Measurements from ENCODE around the gene ZNF526.

Gene ZNF526

GRCh38 chr19:42224940-42225717 lies 5.0 kb downstream of the ZNF526 start:
- DNase-seq (ENCODE audit: low spot score) = no peak

GRCh38 chr19:42225718-42226292 lies 5.7 kb downstream of the ZNF526 start:
- DNase-seq (ENCODE audit: low spot score) = no peak

DNA sequence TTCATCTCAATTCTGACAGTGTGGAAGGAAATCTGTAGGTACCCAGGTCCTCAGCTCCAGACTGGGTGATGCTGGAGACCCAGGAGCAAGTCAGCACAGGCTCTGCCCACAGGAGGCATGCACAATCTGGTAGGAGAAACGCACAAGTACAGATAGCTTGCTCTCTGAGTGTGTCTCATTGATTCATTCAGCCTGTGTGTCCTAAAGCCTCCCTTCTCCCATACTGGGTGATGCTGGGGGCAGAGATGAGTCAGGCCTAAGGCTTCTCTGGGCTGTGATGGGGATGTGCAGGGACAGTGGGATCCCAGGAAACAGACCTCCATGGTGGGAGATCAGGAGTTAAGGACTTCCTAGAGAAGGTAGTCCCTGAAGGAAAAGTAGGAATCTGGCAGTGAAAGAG lies 6.8 kb downstream of the ZNF526 start:
- DNase-seq (ENCODE audit: low spot score) = no peak

DNA sequence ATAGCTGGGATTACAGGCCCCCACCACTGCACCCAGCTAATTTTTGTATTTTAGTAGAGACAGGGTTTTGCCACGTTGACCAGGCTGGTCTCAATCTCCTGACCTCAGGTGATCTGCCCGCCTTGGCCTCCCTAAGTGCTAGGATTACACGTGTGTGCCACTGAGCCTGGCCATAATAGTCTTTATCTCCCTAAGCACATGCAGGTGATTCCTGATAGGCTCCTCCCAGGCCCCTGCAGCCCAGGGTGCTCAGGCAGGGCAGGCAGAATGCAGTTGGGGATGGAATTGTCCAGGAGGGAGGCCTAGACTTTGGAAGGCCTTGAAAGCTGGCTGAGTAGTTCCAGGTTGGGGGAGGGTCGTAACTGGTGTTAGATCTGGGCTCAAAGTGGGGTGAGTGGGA lies 8.5 kb downstream of the ZNF526 start:
- no peak for DNase-seq (ENCODE audit: low spot score)

- no peak for DNase-seq (ENCODE audit: low spot score)
These were observed 9.3 kb downstream of the ZNF526 start for GRCh38 chr19:42229301-42229854.

DNA sequence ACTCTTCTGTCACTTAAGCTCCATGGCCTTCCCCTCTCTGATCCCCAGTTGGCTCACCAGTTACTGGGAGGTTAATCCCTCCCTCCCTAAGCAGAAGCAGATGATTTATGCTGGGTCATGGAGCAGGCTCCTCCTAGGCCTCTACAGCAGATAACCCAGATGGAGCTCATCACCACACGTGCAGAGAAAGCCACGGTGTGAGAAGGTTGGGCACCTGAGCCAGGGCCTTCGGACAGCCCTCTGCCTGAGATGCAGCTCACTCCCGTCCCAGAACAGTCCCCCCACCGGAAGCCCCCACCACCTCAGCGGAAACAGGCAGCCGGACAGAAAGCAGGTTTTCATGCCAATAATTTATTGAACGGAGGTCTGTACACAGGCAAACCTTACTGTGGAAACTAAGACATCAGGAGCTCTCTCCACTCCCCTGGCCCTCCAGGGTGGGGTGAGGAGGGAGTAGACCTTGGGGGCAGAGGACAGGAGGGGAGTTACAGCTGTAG lies 9.8 kb downstream of the ZNF526 start:
- DNase-seq (ENCODE audit: low spot score) = no peak

GRCh38 chr19:42230571-42230970 lies 10.5 kb downstream of the ZNF526 start:
- DNase-seq (ENCODE audit: low spot score) = no peak

GRCh38 chr19:42232435-42232834 lies 12.3 kb downstream of the ZNF526 start:
- DNase-seq (ENCODE audit: low spot score) = no peak

DNA sequence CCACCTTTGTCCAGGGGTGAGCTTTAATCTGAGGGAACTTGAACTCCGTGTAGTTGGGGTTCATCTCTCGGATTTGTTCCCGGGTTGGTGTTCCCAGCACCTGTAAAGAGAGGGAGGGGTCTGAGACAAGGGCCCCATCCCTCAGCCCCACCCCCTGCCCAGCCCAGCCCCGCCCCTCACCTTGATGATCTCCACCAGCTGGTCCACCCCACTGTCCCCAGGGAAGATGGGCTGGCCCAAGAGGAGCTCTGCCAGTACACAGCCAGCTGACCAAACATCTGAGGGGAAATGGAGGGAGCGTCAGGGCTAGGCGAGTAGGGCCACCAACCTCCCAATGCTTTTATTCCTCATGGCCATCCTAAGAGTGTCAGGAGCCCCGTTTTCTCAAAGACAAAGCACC lies 13.0 kb downstream of the ZNF526 start:
- DNase-seq (ENCODE audit: low spot score) = no peak

GRCh38 chr19:42233678-42234292 lies 13.7 kb downstream of the ZNF526 start:
- no peak for DNase-seq (ENCODE audit: low spot score)

DNA sequence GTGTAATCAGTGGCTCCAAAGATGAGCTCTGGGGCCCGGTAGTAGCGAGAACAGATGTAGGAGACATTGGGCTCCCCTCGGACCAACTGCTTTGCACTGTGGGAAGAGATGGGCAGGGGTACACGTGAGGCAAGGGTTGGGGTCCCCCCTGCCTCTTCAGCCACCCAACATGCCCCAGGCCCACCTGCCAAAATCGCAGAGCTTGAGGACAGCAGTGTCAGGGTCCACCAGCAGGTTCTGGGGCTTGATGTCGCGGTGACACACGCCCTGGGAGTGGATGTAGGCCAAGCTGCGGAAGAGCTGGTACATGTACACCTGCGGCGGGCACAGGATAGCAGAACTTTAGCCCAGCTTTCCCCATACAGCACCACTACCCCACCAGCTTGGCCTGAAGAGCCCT lies 14.3 kb downstream of the ZNF526 start:
- no peak for DNase-seq (ENCODE audit: low spot score)

GRCh38 chr19:42235181-42235580 lies 15.1 kb downstream of the ZNF526 start:
- DNase-seq (ENCODE audit: low spot score) = no peak

DNA sequence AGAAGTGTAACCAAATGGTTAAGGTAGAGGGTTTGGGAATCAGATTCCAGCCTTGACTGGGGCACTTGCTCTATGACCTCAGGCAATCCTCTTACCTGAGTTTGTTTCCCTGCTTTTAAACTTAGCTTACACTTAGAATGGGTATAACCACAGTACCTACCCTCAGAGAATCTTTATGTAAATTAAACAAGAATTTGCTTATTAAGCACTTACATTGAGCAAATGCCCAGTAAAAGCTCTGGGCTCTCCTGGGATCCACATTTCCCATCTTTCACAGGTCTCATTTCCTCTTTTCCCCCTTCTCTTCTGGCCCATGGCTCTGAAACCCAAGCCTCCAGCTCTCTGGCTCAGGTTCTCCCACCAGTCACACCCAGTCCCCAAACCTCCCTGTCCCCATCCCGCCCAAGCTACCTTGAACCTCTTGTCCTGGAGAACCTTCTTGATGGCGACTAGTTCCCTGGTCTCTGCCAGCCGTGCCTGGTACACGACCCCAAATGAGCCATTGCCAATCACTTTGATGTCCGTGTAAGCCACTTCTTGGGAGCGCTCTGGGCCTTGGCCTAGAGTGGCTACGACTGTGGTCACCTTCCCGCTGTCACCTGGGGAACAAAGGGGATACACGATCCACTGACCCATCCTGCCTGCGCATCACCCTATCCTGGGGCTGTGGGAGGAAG lies 19.6 kb downstream of the ZNF526 start:
- DNase-seq (ENCODE audit: low spot score) = no peak

DNA sequence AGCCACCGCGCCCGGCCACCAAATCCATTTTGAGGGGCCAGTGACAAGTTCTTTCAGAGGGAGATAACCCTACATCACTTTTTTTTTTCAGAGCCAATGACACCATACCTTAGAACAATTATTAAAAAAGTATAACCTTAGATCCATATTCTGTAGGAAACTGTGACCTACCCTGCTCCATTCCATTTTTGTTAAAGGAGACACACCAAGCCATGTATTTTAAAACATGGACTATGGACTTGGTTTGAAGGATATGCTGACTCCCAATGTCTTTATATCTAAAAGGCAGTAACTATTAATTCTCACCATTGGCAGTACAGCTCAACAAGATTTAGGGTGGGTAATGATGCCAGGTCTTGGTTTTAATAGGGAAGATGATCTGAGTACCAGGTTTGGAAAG lies 21.2 kb downstream of the ZNF526 start:
- DNase-seq (ENCODE audit: low spot score) = no peak

GRCh38 chr19:42242069-42242511 lies 22.0 kb downstream of the ZNF526 start:
- DNase-seq (ENCODE audit: low spot score) = no peak

- DNase-seq (ENCODE audit: low spot score) = peak; percentile 100
These were observed 22.6 kb downstream of the ZNF526 start, which contains the start of gene GSK3A for GRCh38 chr19:42242512-42243409. TSS of gene GSK3A (minus strand) at chr19:42242602. CDS start at chr19:42242465, 137 bp downstream.

DNA sequence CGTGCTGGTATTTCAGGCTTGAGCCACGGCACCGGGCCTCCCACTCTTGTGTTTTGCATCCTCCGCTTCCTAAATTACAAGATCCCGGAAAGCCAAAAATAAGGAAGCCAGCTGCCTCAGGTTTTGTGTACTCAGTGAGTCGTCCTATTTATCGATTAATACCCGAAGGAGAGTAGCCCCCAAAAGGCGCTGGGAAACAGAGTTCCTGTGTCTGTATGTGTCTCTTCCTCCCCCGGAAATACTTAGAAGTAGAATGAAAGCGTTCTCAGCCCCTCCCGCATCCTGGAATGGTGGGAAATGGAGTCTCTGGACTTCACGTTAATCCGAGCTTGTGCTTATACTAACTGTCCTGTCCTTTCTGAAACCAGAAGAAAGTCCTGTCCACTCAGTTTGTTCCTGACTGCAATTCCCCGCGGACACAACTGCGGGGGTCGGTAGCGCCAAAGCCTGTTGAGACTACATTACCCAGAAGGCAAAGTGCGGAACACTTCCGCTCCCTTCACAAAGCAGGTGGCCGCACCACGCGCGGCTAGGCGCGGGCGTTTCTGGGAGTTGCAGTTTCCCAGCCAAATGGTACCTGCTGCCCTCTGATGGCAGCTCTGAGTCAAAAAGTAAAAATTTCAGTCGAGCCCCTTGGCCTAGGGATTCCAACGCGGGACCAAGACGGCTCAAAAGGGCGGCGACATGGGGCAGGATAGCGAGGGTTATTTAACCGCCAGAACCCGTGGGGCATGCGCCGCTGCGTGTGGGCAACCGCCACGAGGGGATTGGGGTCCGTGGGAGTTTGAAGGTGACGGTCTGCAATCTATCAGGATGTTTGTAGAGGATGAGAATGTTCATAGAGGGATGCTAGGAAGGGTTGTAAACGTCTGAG lies 24.5 kb downstream of the ZNF526 start:
- peak; percentile 94 for DNase-seq (ENCODE audit: low spot score)

DNA sequence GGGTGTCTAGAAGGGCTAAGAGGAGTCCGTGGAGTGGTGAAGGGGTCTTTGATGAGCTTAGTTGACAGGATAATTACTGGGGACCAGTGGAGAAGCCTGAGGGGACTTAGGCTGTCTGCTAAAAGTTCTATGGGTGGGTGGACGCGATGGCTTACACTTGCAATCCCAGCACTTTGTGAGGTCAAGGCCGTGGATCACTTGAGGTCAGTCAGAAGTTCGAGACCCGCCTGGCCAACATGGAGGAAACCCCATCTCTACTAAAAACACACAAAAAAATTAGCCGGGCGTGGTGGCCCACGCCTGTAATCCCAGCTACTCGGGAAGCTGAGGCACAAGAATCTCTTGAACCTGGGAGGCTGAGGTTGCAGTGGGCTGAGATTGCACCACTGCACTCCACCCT lies 25.1 kb downstream of the ZNF526 start:
- DNase-seq (ENCODE audit: low spot score) = no peak

DNA sequence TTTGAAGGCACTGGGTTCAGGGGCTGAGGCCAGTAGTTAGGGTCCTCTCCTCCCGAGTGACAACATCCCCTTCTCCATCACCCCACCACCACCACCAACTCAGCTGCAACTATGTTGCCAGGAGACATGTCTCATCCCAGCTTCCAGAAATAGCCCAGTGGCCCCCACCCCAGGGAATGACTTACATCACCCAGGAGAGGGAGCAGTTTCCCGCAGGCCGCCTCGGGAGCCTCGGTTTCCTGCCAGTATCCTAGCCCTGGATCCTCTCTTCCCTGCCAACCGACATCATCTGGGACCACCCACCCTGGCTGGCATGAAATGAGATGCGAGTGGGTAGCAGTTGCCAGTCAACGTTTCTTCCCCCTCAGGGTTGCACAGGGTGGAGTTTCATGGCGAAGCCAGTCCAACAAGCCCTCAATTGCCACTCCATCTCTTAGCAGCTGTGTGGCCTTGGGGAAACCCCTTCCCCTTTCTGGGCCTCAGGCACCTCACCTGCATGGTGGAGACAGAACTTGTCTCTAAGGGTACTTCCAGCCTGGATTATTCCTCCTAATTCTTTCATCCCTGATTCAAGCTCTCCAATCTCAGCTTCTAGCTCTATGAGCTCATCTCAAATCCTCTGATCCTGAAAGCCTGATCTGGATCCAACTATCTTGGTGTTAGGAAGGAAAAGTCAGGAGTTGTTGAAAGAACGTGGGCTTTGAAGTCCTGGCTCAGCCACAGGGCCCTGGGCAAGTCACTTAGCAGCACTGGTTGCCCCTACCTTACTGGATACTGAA lies 26.2 kb downstream of the ZNF526 start:
- DNase-seq (ENCODE audit: low spot score) = peak; percentile 91
